Measurements from ENCODE around the gene BRICD5. TPM values are rescaled to one million over a fixed set of nuclear protein-coding genes. Genes with fewer than 3 reads are reported as not detected.
"Not testable (repeated sequence)": the region's sequence is repeated elsewhere in the genome, so short reads cannot be mapped to it uniquely, and the experiment has no call there.

BRICD5 gene
- total RNA-seq, result 10 to 100 TPM in 1 of 4 donors, 1 to 10 TPM in 2, under 1 TPM in 1; 0.72 to 10.3 (median 3.5) TPM

DNA sequence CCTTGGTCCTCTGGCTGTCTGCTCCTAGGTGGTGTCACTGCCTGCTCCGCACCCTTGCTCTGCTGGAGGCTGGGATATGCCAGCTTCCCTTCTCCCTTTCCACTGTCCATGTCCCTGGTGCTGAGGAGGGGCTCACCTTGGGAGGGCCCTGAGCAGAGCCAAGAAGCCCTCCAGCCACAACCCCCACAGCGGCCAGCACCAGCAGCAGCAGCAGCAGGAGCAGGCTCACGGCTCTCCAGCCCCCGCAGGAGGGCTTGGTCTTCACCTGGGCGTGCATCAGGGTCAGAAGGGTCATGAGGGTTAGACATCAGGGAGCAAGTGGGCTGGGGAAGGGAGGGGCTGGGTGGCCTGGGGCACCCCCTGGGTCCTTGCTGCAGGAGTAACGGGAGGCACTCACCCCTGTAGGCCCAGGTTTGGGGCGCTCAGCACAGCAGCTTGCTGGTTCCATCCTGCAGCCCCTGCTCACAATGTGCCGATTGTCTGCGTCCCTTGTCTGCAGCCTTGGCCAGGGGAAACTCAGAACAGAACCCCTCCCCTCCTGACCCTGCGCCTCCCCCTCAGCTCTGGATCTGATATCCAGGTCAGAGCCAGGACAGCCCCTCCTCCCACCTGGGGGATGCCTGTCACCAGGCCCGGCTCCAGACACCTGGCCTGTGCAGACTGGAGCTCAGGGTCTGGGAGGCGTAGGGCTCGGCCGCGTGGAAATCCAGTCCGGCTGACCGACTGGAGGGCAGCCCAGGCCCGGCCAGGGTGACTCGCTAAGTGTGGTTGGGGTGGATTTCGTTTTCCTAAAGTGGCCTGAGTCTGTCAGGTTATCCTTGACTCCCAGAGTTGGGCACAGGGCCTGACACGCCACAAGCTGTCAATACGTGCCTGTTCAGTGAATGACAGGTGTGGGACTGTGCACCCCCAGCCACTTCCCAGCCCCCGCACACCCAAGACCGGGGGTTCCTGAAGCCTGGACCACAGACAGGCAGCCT, at the start of gene BRICD5:
Gene BRICD5 (minus strand): TSS at position 478 of the 980 bp plus-strand sequence. CDS start 30 bp downstream, at position 448.
- H3K4me3 ChIP-seq, result no peak within 1 kb of the TSS
- 65% methylated on average over 4 of the region's 24 CpGs; no CpG with 5 or more reads in 1 of the 2 donors for WGBS, 2 donors (ENCODE audit: low coverage in 1 of 2)
- no peaks in the 10 kb centered on the region for H3K9me3 ChIP-seq
- no peak for ATAC-seq
- H3K4me1 ChIP-seq, result peaks cover 6 to 51% (median 24%) of the 10 kb centered on the region in 3 donors
- no peaks in the 10 kb centered on the region for H3K27me3 ChIP-seq
- TF ChIP-seq EP300 (IDR thresholded peaks at IDR 0.05) (no peak), POLR2A (IDR thresholded peaks at IDR 0.05) (no peak), POLR2AphosphoS5 (IDR thresholded peaks at IDR 0.05) (no peak)
- H3K27ac ChIP-seq, result no peak within 1 kb of the TSS
- H3K36me3 ChIP-seq, result peaks cover 0 to 45% of the 10 kb centered on the region in 2 donors

DNA sequence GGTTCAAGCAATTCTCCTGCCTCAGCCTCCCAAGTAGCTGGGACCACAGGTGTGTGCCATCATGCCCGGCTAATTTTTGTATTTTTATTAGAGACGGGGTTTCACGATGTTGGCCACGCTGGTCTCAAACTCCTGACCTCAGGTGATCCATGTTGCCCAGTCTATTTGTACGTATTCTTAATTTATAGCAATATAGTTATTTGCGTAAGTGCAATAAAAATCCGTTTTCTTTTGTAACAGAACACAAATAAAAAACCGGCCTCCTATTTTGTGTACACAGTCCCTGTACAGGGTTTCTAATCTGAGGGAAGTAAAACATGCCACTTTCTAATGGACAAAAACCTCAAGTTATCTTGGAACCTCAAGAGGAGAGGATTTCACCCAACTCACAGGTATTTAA, 49.6 kb upstream of the BRICD5 start:
- H3K27ac ChIP-seq, result no peak overlapping the region
- peaks cover 0 to 100% of the 10 kb centered on the region in 2 donors for H3K36me3 ChIP-seq
- no peaks in the 10 kb centered on the region for H3K27me3 ChIP-seq
- H3K4me1 ChIP-seq, result peaks cover 0 to 16% (median 4%) of the 10 kb centered on the region in 3 donors
- no peak for TF ChIP-seq POLR2AphosphoS5 (IDR thresholded peaks at IDR 0.05)
- TF ChIP-seq POLR2A (IDR thresholded peaks at IDR 0.05), result no peak
- no peak for TF ChIP-seq EP300 (IDR thresholded peaks at IDR 0.05)
- TF ChIP-seq, protein P1, sequence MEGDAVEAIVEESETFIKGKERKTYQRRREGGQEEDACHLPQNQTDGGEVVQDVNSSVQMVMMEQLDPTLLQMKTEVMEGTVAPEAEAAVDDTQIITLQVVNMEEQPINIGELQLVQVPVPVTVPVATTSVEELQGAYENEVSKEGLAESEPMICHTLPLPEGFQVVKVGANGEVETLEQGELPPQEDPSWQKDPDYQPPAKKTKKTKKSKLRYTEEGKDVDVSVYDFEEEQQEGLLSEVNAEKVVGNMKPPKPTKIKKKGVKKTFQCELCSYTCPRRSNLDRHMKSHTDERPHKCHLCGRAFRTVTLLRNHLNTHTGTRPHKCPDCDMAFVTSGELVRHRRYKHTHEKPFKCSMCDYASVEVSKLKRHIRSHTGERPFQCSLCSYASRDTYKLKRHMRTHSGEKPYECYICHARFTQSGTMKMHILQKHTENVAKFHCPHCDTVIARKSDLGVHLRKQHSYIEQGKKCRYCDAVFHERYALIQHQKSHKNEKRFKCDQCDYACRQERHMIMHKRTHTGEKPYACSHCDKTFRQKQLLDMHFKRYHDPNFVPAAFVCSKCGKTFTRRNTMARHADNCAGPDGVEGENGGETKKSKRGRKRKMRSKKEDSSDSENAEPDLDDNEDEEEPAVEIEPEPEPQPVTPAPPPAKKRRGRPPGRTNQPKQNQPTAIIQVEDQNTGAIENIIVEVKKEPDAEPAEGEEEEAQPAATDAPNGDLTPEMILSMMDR (IDR thresholded peaks at IDR 0.05), result no peak
- 95 to 97% methylated on average over 7 to 8 of the region's 8 CpGs for WGBS, 2 donors (ENCODE audit: low coverage in 1 of 2)
- H3K4me3 ChIP-seq, result no peak overlapping the region
- H3K9me3 ChIP-seq, result no peaks in the 10 kb centered on the region
- no peak for ATAC-seq

DNA sequence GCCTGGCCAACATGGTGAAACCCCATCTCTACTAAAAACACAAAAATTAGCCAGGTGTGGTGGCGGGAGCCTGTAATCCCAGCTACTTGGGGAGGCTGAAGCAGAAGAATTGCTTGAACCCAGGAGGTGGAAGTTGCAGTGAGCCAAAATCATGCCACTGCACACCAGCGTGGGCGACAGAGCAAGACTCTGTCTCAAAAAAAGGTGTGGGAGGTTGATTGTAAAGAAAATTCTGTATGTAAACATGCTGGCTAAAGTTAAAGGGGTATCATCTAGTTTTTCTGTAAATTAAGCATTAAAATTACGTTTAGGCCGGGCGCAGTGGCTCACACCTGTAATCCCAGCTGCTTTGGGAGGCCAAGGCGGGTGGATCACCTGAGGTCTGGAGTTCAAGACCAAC, 47.9 kb upstream of the BRICD5 start:
- H3K27me3 ChIP-seq, ATAC-seq, H3K4me1 ChIP-seq, H3K4me3 ChIP-seq, H3K27ac ChIP-seq, H3K9me3 ChIP-seq: not testable (repeated sequence)
- peaks cover 0 to 100% of the 10 kb centered on the region in 2 donors for H3K36me3 ChIP-seq
- WGBS, 2 donors (ENCODE audit: low coverage in 1 of 2), result 88% methylated on average over 5 of the region's 7 CpGs; no CpG with 5 or more reads in 1 of the 2 donors

DNA sequence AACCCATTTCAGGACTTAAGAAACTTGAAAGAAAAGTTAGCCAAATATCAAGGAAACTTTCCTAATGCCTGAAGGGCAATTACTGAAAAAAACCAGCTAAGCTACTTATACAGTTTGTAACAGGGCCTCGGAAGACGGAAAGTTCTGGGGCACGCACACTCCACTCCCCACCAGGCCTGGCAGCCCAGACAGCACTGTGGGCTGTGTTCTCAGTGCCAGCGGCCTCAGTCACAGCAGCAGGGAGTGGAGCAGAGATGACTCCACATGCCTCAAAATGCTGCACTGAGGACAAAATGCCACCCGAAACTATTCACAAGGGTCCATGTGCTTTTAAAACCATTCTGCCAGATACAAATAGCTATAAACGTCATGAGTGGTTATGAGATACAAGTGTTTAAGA, 47.1 kb upstream of the BRICD5 start:
- WGBS, 2 donors (ENCODE audit: low coverage in 1 of 2), result 68 to 83% methylated on average over 4 of the region's 6 CpGs
- no peaks in the 10 kb centered on the region for H3K27me3 ChIP-seq
- TF ChIP-seq EP300 (IDR thresholded peaks at IDR 0.05) (no peak), POLR2A (IDR thresholded peaks at IDR 0.05) (no peak), POLR2AphosphoS5 (IDR thresholded peaks at IDR 0.05) (no peak)
- TF ChIP-seq, protein P1 (IDR thresholded peaks at IDR 0.05), result no peak
- H3K36me3 ChIP-seq, result peaks cover 0 to 100% of the 10 kb centered on the region in 2 donors
- no peaks in the 10 kb centered on the region for H3K9me3 ChIP-seq
- H3K4me3 ChIP-seq, result no peak overlapping the region
- H3K27ac ChIP-seq, result no peak overlapping the region
- no peaks in the 10 kb centered on the region for H3K4me1 ChIP-seq
- ATAC-seq, result no peak

DNA sequence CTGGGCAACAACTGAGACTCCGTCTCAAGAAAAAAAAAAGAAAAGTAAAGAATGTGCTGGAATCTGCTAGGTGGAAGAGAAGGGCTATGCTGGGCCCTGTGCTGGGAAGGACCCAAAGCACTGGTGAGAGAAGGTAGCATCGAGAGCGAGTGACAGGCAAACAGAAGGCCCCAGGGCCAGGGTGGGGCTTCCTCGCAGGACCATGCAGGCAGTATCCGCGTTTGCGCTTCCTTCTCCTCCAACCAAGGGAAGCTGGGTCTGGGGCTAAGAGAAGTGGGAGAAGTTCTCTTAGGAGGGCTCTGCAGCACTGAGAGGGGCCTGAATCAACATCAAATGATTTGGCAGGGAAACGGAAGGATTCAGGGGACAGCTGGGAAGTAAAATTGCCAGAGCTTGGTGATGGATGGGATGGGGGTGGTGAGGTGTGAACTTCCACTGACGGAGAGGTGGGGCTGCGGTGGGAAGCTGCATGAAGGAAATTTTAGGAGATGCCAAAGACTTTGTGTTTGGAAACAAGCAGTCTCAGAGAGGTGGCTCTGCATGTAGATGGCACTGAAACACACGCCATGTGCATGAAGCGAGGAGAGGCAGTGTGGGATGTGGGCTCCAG, 46.0 kb upstream of the BRICD5 start:
- Histone ChIP-seq H3K4me3 (no peak overlapping the region), H3K36me3 (peaks cover 0 to 93% of the 10 kb centered on the region in 2 donors), H3K4me1 (peaks cover 0 to 8% (median 0%) of the 10 kb centered on the region in 3 donors), H3K9me3 (no peaks in the 10 kb centered on the region), H3K27ac (no peak overlapping the region), H3K27me3 (no peaks in the 10 kb centered on the region)
- ATAC-seq, result no peak
- no peak for TF ChIP-seq POLR2AphosphoS5 (IDR thresholded peaks at IDR 0.05)
- TF ChIP-seq POLR2A (IDR thresholded peaks at IDR 0.05), result no peak
- TF ChIP-seq EP300 (IDR thresholded peaks at IDR 0.05), result no peak
- TF ChIP-seq, protein P1 (IDR thresholded peaks at IDR 0.05), result no peak
- 67 to 72% methylated on average over 8 to 10 of the region's 12 CpGs for WGBS, 2 donors (ENCODE audit: low coverage in 1 of 2)

Measured in gastroesophageal sphincter (tissue), 4 donors.